Measurements from ENCODE around the gene NET1.

The NET1 gene

GRCh38 chr10:5365928-5366327 lies 46.4 kb upstream of the NET1 start:
- Histone ChIP-seq H4K20me1 (ENCODE audit: insufficient read depth) (no peaks in the 10 kb centered on the region), H3K36me3 (ENCODE audit: insufficient read depth) (no peaks in the 10 kb centered on the region), H2AFZ (ENCODE audit: low read depth) (no peak overlapping the region), H3K27ac (no peak overlapping the region), H3K4me3 (IDR thresholded peaks at IDR 0.05; ENCODE audit: insufficient read depth, low read depth, low read length) (no peak overlapping the region), H3K79me2 (ENCODE audit: insufficient read depth, low read depth) (no peaks in the 10 kb centered on the region), H3K4me1 (ENCODE audit: low read depth, poor library complexity, severe bottlenecking) (no peaks in the 10 kb centered on the region), H3K27me3 (ENCODE audit: insufficient read depth, low read depth) (no peaks in the 10 kb centered on the region), H3K9ac (no peak overlapping the region), H3K4me2 (no peak overlapping the region)
- TF ChIP-seq, protein P1, sequence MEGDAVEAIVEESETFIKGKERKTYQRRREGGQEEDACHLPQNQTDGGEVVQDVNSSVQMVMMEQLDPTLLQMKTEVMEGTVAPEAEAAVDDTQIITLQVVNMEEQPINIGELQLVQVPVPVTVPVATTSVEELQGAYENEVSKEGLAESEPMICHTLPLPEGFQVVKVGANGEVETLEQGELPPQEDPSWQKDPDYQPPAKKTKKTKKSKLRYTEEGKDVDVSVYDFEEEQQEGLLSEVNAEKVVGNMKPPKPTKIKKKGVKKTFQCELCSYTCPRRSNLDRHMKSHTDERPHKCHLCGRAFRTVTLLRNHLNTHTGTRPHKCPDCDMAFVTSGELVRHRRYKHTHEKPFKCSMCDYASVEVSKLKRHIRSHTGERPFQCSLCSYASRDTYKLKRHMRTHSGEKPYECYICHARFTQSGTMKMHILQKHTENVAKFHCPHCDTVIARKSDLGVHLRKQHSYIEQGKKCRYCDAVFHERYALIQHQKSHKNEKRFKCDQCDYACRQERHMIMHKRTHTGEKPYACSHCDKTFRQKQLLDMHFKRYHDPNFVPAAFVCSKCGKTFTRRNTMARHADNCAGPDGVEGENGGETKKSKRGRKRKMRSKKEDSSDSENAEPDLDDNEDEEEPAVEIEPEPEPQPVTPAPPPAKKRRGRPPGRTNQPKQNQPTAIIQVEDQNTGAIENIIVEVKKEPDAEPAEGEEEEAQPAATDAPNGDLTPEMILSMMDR (conservative IDR thresholded peaks at IDR 0.05; ENCODE audit: low read depth, low read length): no peak

- Histone ChIP-seq H2AFZ (ENCODE audit: low read depth) (no peak overlapping the region), H3K4me2 (no peak overlapping the region), H3K79me2 (ENCODE audit: insufficient read depth, low read depth) (no peaks in the 10 kb centered on the region), H4K20me1 (ENCODE audit: insufficient read depth) (no peaks in the 10 kb centered on the region), H3K4me1 (ENCODE audit: low read depth, poor library complexity, severe bottlenecking) (no peaks in the 10 kb centered on the region), H3K9ac (no peak overlapping the region), H3K27ac (no peak overlapping the region), H3K36me3 (ENCODE audit: insufficient read depth) (no peaks in the 10 kb centered on the region), H3K27me3 (ENCODE audit: insufficient read depth, low read depth) (no peaks in the 10 kb centered on the region), H3K4me3 (IDR thresholded peaks at IDR 0.05; ENCODE audit: insufficient read depth, low read depth, low read length) (no peak overlapping the region)
- TF ChIP-seq, protein P1 (conservative IDR thresholded peaks at IDR 0.05; ENCODE audit: low read depth, low read length): no peak
These were observed 42.8 kb upstream of the NET1 start for GRCh38 chr10:5369362-5370158.

GRCh38 chr10:5370493-5371352 lies 41.6 kb upstream of the NET1 start:
- H2AFZ ChIP-seq (ENCODE audit: low read depth): no peak overlapping the region
- no peak overlapping the region for H3K4me3 ChIP-seq (IDR thresholded peaks at IDR 0.05; ENCODE audit: insufficient read depth, low read depth, low read length)
- no peaks in the 10 kb centered on the region for H4K20me1 ChIP-seq (ENCODE audit: insufficient read depth)
- TF ChIP-seq, protein P1 (conservative IDR thresholded peaks at IDR 0.05; ENCODE audit: low read depth, low read length): no peak
- no peak overlapping the region for H3K27ac ChIP-seq
- no peaks in the 10 kb centered on the region for H3K79me2 ChIP-seq (ENCODE audit: insufficient read depth, low read depth)
- no peaks in the 10 kb centered on the region for H3K36me3 ChIP-seq (ENCODE audit: insufficient read depth)
- H3K27me3 ChIP-seq (ENCODE audit: insufficient read depth, low read depth): no peaks in the 10 kb centered on the region
- H3K4me2 ChIP-seq: no peak overlapping the region
- no peaks in the 10 kb centered on the region for H3K4me1 ChIP-seq (ENCODE audit: low read depth, poor library complexity, severe bottlenecking)
- no peak overlapping the region for H3K9ac ChIP-seq

- H3K4me3 ChIP-seq (IDR thresholded peaks at IDR 0.05; ENCODE audit: insufficient read depth, low read depth, low read length): no peak overlapping the region
- no peaks in the 10 kb centered on the region for H3K4me1 ChIP-seq (ENCODE audit: low read depth, poor library complexity, severe bottlenecking)
- TF ChIP-seq, protein P1 (conservative IDR thresholded peaks at IDR 0.05; ENCODE audit: low read depth, low read length): no peak
- H2AFZ ChIP-seq (ENCODE audit: low read depth): no peak overlapping the region
- H3K36me3 ChIP-seq (ENCODE audit: insufficient read depth): no peaks in the 10 kb centered on the region
- no peaks in the 10 kb centered on the region for H3K27me3 ChIP-seq (ENCODE audit: insufficient read depth, low read depth)
- H4K20me1 ChIP-seq (ENCODE audit: insufficient read depth): no peaks in the 10 kb centered on the region
- no peak overlapping the region for H3K27ac ChIP-seq
- no peaks in the 10 kb centered on the region for H3K79me2 ChIP-seq (ENCODE audit: insufficient read depth, low read depth)
- no peak overlapping the region for H3K9ac ChIP-seq
- no peak overlapping the region for H3K4me2 ChIP-seq
These were observed 39.0 kb upstream of the NET1 start for GRCh38 chr10:5373307-5373706.

All from KMS-11 (cell line).